GM12892 (cell line): ENCODE results near the gene MLKL.

Source experiments
- POLR2A ChIP-seq: IDR thresholded peaks from 2 replicates; pipeline ENCODE4 v1.6.1; 2011; ENCODE audit warnings: low read depth, low read length, control low read depth
- POLR2AphosphoS5 ChIP-seq: IDR thresholded peaks from 2 replicates; pipeline ENCODE4 v1.6.1; 2011; ENCODE audit warnings: low read depth, low read length, control low read depth
- TAF1 ChIP-seq: IDR thresholded peaks from 2 replicates; pipeline ENCODE4 v1.6.1; 2011; ENCODE audit warnings: low read depth, mild to moderate bottlenecking, control low read depth, low read length, borderline replicate concordance

DNA sequence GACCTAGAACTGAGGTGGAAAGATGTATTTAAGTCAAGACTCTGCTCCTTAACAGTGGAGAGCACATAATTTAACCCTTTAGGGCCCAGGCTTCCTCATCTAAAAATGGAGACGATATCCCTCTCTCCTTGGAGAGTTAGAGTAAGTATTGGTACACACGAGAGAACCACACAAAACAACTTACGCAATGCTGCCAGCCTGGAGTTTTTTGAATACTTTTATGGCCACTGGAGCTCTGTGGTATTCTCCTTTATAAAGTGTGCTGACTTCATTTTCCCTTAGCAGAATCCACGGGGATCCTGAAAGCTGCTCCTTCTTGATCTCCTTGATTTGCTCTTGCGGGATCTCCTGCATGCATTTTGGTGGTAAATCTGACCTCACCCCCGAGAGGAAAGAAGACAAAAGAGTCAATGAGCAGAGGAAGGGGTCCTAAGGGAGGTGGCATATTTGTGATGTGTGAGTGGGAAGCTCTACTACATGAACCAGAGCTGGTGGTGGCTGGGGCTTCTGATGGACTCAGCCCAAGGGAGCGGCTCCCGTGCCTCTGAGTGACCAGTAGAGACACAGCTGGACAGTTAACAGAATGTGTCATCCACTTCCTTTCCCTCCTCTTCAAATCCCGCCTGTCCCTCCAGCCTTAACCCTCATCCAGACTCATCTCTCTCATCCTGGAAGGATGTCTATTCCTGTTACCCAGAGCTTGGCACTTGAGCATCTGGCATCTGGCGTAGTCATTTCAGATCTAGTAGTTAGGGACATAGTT lies 9.4 kb downstream of the MLKL start:
- no peak for TF ChIP-seq POLR2AphosphoS5
- TF ChIP-seq POLR2A = no peak
- TF ChIP-seq TAF1 = no peak
